Stimulated activated CD8-positive, alpha-beta memory T cell treated with anti-CD3 and anti-CD28 coated beads, Interleukin-4, amount 100 ng/mL, for 48 hours (primary cell): ENCODE measurements around the gene CEP295NL.
A peak's percentile ranks its signal among the peaks of the same experiment; 100 is the strongest.

ENCODE experiments used
- DNase-seq: peaks from one replicate; pipeline ENCODE4 v3.0.0-alpha.2; 2020

CEP295NL gene

DNA sequence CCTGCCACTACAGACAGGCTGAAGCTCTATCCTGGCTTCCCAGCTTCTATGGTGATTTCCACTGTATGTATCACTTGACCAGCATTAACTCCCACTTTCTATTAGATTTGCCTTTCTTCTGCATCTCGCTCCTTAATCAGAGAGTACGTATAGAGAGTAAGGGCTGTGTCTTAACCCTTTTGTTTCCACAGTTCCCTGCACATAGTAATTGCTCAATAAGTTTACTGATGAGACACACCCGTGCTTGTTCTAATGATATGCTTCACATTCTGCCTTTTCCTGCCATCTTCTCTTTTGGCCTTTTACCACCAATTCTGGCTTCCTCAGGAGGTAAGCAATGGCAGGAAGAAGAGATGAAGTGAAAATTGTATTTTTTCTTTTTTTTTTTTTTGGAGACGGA is 41.8 kb downstream of the CEP295NL start:
- DNase-seq: no peak

DNA sequence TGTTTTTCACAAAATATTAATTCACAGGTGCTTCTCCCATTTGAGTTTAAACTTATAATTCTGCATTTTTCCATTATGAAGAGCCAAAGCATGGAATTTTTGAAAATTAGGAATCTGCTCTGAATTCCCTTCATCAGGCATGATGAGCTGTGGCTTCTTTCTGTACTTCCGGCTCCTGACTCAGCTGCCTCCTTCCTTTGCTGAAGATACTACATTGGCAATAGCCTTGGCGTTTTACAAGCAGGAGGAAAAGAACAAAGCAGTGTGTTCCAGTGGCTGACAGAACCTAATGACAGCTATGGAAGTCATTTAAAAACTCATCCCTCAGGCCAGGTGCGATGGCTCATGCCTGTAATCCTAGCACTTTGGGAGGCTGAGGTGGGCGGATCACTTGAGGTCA is 44.0 kb downstream of the CEP295NL start:
- no peak for DNase-seq

DNA sequence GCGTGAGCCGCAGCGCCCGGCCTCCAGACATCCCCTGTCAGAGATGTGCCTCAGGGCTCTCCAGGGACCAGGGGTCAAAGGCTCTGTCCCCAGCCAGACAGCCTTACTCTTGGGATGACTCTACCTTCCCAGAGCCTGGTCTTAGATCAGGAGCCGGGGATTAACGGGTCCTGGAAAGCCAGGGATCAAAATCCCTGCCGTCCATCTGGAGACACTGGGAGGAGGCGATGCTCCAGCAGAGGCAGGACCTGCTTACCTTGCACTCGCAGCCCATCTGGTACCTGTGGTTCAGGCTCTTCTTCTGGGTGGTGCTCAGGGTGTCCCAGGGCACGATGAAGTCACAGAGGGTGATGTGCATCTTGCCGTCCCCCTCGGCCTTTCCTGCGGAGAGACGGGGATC is 45.7 kb downstream of the CEP295NL start:
- DNase-seq: no peak

GRCh38 chr17:78855561-78856165 is 47.3 kb downstream of the CEP295NL start:
- DNase-seq: no peak

- no peak for DNase-seq
Measured at GRCh38 chr17:78854508-78854907, 48.5 kb downstream of the CEP295NL start.

- no peak for DNase-seq
Measured at GRCh38 chr17:78853926-78854394, 49.0 kb downstream of the CEP295NL start.

GRCh38 chr17:78852709-78853121 is 50.3 kb downstream of the CEP295NL start:
- no peak for DNase-seq

DNA sequence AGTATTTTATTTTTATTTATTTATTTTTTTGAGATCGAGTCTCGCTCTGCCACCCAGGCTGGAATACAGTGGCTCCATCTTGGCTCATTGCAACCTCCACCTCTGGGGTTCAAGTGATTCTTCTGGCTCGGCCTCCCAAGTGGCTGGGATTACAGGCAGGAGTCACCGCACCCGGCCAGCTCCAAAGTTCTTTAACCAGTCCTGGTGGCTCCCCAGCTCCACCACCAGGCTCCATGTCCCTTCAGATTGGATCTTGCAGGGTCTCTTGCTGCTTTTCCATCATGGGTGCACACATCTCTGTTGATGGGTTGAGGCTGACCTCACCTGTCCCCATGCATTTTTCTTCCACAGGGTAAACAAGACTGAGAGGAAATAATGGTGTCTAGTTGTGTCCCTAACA is 54.0 kb downstream of the CEP295NL start:
- DNase-seq: no peak

- no peak for DNase-seq
Measured at GRCh38 chr17:78847052-78847451, 55.9 kb downstream of the CEP295NL start.

DNA sequence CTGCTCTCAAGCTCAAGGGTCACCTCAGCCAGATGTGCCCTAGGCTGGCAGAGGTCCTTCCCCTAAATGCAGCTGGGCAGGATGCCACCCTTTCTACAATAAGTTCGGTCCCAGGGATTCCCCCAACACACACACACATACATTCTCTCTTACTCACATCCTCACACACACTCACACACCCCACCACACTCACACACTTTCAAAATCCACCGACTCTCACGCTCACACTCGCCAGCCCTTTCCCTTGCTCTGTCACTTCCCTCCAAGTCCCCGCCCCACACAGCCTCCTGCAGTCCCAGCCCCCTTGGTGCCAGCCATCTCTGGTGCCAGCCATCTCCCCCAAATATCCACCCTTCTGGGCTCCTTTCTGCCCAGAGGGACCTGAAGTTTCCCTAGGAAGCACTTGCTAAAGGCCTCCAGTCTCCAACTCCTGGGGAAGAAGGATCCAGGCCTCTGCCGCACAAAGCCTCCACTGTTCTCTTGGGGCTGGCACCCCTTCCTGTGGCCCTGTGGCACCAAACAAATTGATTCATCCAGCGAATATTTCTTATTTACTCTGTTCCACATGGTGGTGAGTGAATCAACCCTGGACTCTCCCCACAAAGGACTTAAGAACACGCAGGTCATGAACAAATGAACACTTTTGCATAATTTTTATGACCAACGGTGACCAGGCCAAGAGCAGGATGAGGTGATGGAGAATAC is 58.5 kb downstream of the CEP295NL start:
- no peak for DNase-seq

- DNase-seq: peak; percentile 72
Measured at GRCh38 chr17:78842881-78843565, 60.0 kb downstream of the CEP295NL start.

DNA sequence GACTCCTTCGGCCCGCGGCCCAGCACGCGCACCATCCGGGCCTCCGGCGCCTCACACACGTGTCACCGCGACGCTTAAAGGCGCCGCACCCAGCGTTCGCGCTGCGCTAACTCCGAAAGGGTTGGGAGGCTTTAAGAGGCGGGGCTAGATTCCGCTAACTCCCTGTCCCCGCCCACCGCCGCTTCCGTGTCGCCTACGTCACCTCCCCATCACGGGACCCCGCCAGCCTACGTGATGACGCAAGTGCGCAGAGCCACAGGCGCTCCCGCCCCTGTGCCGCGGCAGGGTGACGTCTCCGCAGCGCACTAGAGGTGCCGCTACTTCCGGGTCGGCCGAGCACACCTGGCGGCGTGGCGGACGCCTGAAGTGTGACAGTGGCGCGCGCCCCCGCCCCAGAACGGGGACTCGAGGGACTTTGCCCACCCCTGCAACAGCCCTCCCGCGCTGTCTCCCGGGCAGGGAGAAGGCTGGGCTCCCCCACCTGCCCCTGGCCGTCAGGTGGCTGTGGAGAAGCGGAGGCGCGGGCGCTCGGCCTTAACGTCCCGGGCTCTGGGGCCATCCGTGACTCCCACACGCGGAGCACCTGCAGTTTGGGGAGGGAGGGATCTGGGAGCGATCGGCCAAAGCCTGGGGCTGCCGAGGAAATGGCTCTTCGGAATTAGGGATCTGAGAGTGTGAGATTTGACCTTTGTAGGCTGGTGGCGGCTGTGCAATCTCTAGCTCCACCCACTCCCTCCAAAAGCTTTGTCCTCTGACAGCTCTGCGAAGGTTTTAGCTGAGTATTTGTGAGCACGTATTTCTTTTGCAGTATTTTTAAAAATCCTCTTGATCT is 62.0 kb downstream of the CEP295NL start, which contains the start of gene USP36:
Gene USP36, minus strand, starts transcription at position 35 of the 832 bp plus-strand sequence. CDS start 4,451 bp downstream, outside the sequence.
- peak; percentile 100 for DNase-seq
